Progenitor cell of endocrine pancreas (in vitro differentiated cells): ENCODE data around the gene HBM. TPM values are rescaled to one million over a fixed set of nuclear protein-coding genes. Genes with fewer than 3 reads are reported as not detected.
A peak's percentile ranks its signal among the peaks of the same experiment; 100 is the strongest.

Experiments used
- DNase-seq: peaks from one replicate; pipeline ENCODE4 v3.0.0; 2021; ENCODE audit warnings: low spot score; ENCODE audit not compliant: unreplicated experiment
- H3K27ac Mint-ChIP-seq: 2 replicates; pipeline ENCODE4 v1.8.0; 2021; ENCODE audit warnings: mild to moderate bottlenecking, moderate library complexity, mixed read lengths
- H3K27me3 Mint-ChIP-seq: 2 replicates; pipeline ENCODE4 v1.8.0; 2021; ENCODE audit warnings: mixed read lengths
- H3K36me3 Mint-ChIP-seq: 2 replicates; pipeline ENCODE4 v1.8.0; 2022; ENCODE audit warnings: mixed read lengths; ENCODE audit not compliant: insufficient read depth
- H3K4me1 Mint-ChIP-seq: 2 replicates; pipeline ENCODE4 v1.8.0; 2021; ENCODE audit warnings: low read depth, mixed read lengths
- H3K4me3 Mint-ChIP-seq: 2 replicates; pipeline ENCODE4 v1.8.0; 2021; ENCODE audit warnings: low read depth, mild to moderate bottlenecking, moderate library complexity, mixed read lengths
- H3K9me3 Mint-ChIP-seq: 2 replicates; pipeline ENCODE4 v1.8.0; 2021; ENCODE audit warnings: low read depth, mixed read lengths
- CTCF ChIP-seq: fragments of 200-600 bp; sonication (generic); IDR thresholded peaks from one replicate; pipeline ENCODE4 v1.5.0; 2021; ENCODE audit warnings: antibody characterized with exemption, mild to moderate bottlenecking; ENCODE audit not compliant: unreplicated experiment
- long read RNA-seq: library from polyadenylated mRNA; unstranded; transcript quantifications from one replicate; pipeline ENCODE4 v2.0.0, GENCODE V29; 2020
- total RNA-seq: library from RNA; stranded (reverse); gene quantifications from 2 replicates; pipeline ENCODE4 v1.2.1, GENCODE V29; 2021

HBM gene, protein sequence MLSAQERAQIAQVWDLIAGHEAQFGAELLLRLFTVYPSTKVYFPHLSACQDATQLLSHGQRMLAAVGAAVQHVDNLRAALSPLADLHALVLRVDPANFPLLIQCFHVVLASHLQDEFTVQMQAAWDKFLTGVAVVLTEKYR
- total RNA-seq, result not detected in 2 replicates
- long read RNA-seq, result 0 reads

- Mint-ChIP-seq H3K36me3 (no peaks in the 10 kb centered on the region), H3K9me3 (no peaks in the 10 kb centered on the region), H3K4me1 (no peaks in the 10 kb centered on the region), H3K4me3 (no peak within 1 kb of the TSS), H3K27me3 (peaks cover 70% of the 10 kb centered on the region), H3K27ac (no peak within 1 kb of the TSS)
- no peak for TF ChIP-seq CTCF
- DNase-seq, result no peak
Measured at GRCh38 chr16:165539-166374, at the start of gene HBM. HBM (plus strand) TSS chr16:165978; CDS start chr16:165998, 20 bp downstream.

DNA sequence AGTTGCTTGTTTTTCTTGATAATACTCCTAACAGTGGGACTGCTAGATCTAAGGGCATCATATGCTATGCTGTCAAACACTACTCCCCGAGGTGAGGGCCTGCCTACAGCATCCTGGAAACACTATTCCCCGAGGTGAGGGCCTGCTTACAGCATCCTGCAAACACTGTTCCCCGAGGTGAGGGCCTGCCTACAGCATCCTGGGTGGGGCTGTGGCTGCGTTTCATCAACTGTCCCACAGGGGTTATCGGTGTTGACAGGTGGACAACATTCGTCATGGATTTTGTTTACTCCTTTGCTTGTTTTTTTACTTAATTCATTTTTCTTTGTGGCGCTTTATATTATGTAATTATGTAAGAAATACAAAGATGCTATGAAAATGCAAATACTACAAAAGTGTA, 49.8 kb upstream of the HBM start:
- H3K36me3 Mint-ChIP-seq, result peaks cover 10% of the 10 kb centered on the region
- no peak overlapping the region for H3K27ac Mint-ChIP-seq
- no peak for DNase-seq
- H3K9me3 Mint-ChIP-seq, result no peaks in the 10 kb centered on the region
- no peak overlapping the region for H3K4me3 Mint-ChIP-seq
- TF ChIP-seq CTCF, result no peak
- H3K27me3 Mint-ChIP-seq, result no peaks in the 10 kb centered on the region
- no peaks in the 10 kb centered on the region for H3K4me1 Mint-ChIP-seq

- Mint-ChIP-seq H3K36me3 (peaks cover 5% of the 10 kb centered on the region), H3K4me1 (no peaks in the 10 kb centered on the region), H3K9me3 (no peaks in the 10 kb centered on the region), H3K27me3 (no peaks in the 10 kb centered on the region), H3K4me3 (no peak overlapping the region), H3K27ac (no peak overlapping the region)
- peak; percentile 62 for DNase-seq
- TF ChIP-seq CTCF, result peak; percentile 73
Measured at GRCh38 chr16:117379-118365, 48.1 kb upstream of the HBM start.

- Mint-ChIP-seq H3K36me3 (peaks cover 5% of the 10 kb centered on the region), H3K27me3 (no peaks in the 10 kb centered on the region), H3K27ac (no peak overlapping the region), H3K4me1 (no peaks in the 10 kb centered on the region), H3K4me3 (no peak overlapping the region), H3K9me3 (no peaks in the 10 kb centered on the region)
- DNase-seq, result no peak
- no peak for TF ChIP-seq CTCF
Measured at GRCh38 chr16:118857-119256, 46.9 kb upstream of the HBM start.

- Mint-ChIP-seq H3K27ac (no peak overlapping the region), H3K9me3 (no peaks in the 10 kb centered on the region), H3K4me1 (no peaks in the 10 kb centered on the region), H3K4me3 (no peak overlapping the region), H3K36me3 (peaks cover 5% of the 10 kb centered on the region), H3K27me3 (no peaks in the 10 kb centered on the region)
- TF ChIP-seq CTCF, result no peak
- DNase-seq, result no peak
Measured at GRCh38 chr16:119295-119694, 46.5 kb upstream of the HBM start.
